Uterus (tissue), 2 donors: Measurements from ENCODE around the gene ERMN.
A peak's percentile ranks its signal among the peaks of the same experiment; 100 is the strongest.

Experiments
- POLR2A ChIP-seq, 2 donors: fragments of 450-650 bp; IDR thresholded peaks; one replicate each; pipeline ENCODE4 v1.6.1; 2016; ENCODE audit warnings: antibody characterized with exemption in 2 of 2, mild to moderate bottlenecking in 1 of 2, moderate library complexity in 1 of 2
- TF ChIP-seq, protein P1 (sequence below), 4 experiments: fragments of 200-600 bp in 2 of 4; fragments of 450-650 bp in 2 of 4; sonication (generic) in 2 of 4; IDR thresholded peaks; one replicate each; pipeline ENCODE4 v1.5.1; 2016 to 2019; ENCODE audit warnings: antibody characterized with exemption in 4 of 4, mild to moderate bottlenecking in 2 of 4, moderate library complexity in 1 of 4

DNA sequence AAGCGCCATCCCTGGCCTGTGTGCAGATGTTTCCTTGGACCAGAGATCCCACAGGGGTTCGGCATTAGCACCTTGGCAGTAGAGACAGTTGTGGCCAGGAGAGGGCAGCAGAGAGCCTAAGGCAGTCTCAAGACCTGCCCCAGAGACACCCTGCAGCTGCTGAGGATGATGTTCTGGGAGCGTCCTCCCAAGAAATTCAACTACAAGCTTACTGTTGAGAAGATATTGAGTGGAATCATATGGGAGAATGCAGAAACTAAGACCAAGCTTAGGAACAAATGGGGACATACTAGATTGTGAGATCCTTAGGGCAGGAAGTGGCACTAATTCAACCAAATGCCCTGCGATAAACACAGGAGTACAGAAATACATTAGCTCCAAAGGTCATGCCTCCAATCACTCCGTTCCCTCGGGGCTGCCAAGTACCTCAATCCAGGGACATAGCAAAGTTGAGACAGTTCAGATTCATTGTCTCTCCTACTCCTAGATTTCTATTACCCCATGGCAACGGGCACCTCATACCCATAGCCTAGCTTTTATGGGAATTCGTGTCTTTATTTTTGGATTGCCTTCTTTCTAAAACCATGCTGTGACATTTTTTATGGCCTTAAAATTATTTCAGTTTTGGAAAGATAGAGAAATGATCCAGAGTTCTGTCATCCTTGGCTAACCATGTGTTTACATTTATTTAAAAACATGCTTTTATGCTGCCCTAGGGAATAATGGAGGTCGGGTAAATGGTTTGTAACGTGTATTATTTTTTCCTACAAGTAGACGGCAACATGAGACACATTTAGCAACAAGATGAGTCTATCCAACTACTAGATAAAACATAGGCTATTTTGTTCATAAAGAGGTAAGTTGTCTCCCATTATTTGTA lies 2.2 kb upstream of the ERMN start:
- TF ChIP-seq, protein P1, sequence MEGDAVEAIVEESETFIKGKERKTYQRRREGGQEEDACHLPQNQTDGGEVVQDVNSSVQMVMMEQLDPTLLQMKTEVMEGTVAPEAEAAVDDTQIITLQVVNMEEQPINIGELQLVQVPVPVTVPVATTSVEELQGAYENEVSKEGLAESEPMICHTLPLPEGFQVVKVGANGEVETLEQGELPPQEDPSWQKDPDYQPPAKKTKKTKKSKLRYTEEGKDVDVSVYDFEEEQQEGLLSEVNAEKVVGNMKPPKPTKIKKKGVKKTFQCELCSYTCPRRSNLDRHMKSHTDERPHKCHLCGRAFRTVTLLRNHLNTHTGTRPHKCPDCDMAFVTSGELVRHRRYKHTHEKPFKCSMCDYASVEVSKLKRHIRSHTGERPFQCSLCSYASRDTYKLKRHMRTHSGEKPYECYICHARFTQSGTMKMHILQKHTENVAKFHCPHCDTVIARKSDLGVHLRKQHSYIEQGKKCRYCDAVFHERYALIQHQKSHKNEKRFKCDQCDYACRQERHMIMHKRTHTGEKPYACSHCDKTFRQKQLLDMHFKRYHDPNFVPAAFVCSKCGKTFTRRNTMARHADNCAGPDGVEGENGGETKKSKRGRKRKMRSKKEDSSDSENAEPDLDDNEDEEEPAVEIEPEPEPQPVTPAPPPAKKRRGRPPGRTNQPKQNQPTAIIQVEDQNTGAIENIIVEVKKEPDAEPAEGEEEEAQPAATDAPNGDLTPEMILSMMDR (IDR thresholded peaks at IDR 0.05), result peak; percentile 46 to 68 (median 58)
- no peak for TF ChIP-seq POLR2A (IDR thresholded peaks at IDR 0.05)
